T47D (cell line): Measurements from ENCODE around the gene SLAMF1.
A peak's percentile ranks its signal among the peaks of the same experiment; 100 is the strongest.
"Not testable (repeated sequence)": the region's sequence is repeated elsewhere in the genome, so short reads cannot be mapped to it uniquely, and the experiment has no call there.

Experiments used
- DNase-seq, 2 experiments: peaks; one replicate each; pipeline versions ENCODE4 v3.0.0 to v3.0.0-alpha.2; 2011 to 2012; ENCODE audit warnings: low read depth in 1 of 2, low spot score in 1 of 2
- JUND ChIP-seq: IDR thresholded peaks from 2 replicates; pipeline ENCODE4 v1.6.1; 2012; ENCODE audit warnings: low read depth
- in situ Hi-C: cut with HindIII; loops from 2 replicates; pipeline ENCODE4 v1.10.0; 2016; ENCODE audit warnings: low sequenced_read_pairs, low pct_unique_long_range_greater_than_20kb

SLAMF1 gene

GRCh38 chr1:160608057-160608456 lies 38.8 kb downstream of the SLAMF1 start:
- in situ Hi-C loops: no loop called here
- TF ChIP-seq JUND: no peak
- DNase-seq: no peak

GRCh38 chr1:160607672-160608032 lies 39.2 kb downstream of the SLAMF1 start:
- in situ Hi-C loops: no loop called here
- TF ChIP-seq JUND: no peak

GRCh38 chr1:160607011-160607671 lies 39.7 kb downstream of the SLAMF1 start:
- peak; percentile 47 to 85 for DNase-seq
- in situ Hi-C loops: no loop called here
- no peak for TF ChIP-seq JUND

More at GRCh38 chr1:160607672-160608032, 39.2 kb downstream of the SLAMF1 start:
- DNase-seq: no peak

GRCh38 chr1:160606611-160607010 lies 40.2 kb downstream of the SLAMF1 start:
- DNase-seq: no peak
- in situ Hi-C loops: no loop called here
- TF ChIP-seq JUND: no peak

GRCh38 chr1:160605792-160606479 lies 40.9 kb downstream of the SLAMF1 start:
- no peak for TF ChIP-seq JUND
- in situ Hi-C loops: no loop called here
- no peak for DNase-seq

GRCh38 chr1:160605205-160605604 lies 41.6 kb downstream of the SLAMF1 start:
- no peak for TF ChIP-seq JUND
- no peak for DNase-seq
- in situ Hi-C loops: no loop called here

- in situ Hi-C loops: no loop called here
These were observed 49.1 kb downstream of the SLAMF1 start for GRCh38 chr1:160597705-160598104.

GRCh38 chr1:160597051-160597450 lies 49.8 kb downstream of the SLAMF1 start:
- in situ Hi-C loops: no loop called here
- DNase-seq: no peak
- no peak for TF ChIP-seq JUND

More at GRCh38 chr1:160597705-160598104, 49.1 kb downstream of the SLAMF1 start:
- TF ChIP-seq JUND: no peak
- no peak for DNase-seq

- no peak for TF ChIP-seq JUND
- no peak for DNase-seq
- in situ Hi-C loops: no loop called here
These were observed 56.4 kb downstream of the SLAMF1 start for GRCh38 chr1:160590488-160590887.

- no peak for DNase-seq
- no peak for TF ChIP-seq JUND
- in situ Hi-C loops: no loop called here
These were observed 58.4 kb downstream of the SLAMF1 start for GRCh38 chr1:160588468-160588867.

- no peak for TF ChIP-seq JUND
- DNase-seq: no peak
- in situ Hi-C loops: no loop called here
These were observed 62.1 kb downstream of the SLAMF1 start for GRCh38 chr1:160584784-160585183.

GRCh38 chr1:160582976-160583375 lies 63.9 kb downstream of the SLAMF1 start:
- in situ Hi-C loops, DNase-seq: not testable (repeated sequence)

GRCh38 chr1:160581961-160582360 lies 64.9 kb downstream of the SLAMF1 start:
- no peak for DNase-seq
- no peak for TF ChIP-seq JUND
- in situ Hi-C loops: no loop called here
